Subcutaneous adipose tissue (tissue), 4 donors: ENCODE data around the gene SKIC8. TPM values are rescaled to one million over a fixed set of nuclear protein-coding genes. Genes with fewer than 3 reads are reported as not detected.

Source experiments
- total RNA-seq, 4 donors: library from RNA; depleted of rRNA; stranded (reverse); fragments of >200 nt; gene quantifications; one replicate each; pipeline ENCODE4 v1.1.0, GENCODE V29; 2016
- TF ChIP-seq, protein P1 (sequence below): fragments of 450-650 bp; IDR thresholded peaks from one replicate; pipeline ENCODE4 v1.5.1; 2016; ENCODE audit warnings: low read depth, mild to moderate bottlenecking, control low read depth, antibody characterized with exemption, moderate library complexity

Gene SKIC8
- total RNA-seq = 10 to 100 TPM; 50.0 to 70.8 (median 64.3) TPM

DNA sequence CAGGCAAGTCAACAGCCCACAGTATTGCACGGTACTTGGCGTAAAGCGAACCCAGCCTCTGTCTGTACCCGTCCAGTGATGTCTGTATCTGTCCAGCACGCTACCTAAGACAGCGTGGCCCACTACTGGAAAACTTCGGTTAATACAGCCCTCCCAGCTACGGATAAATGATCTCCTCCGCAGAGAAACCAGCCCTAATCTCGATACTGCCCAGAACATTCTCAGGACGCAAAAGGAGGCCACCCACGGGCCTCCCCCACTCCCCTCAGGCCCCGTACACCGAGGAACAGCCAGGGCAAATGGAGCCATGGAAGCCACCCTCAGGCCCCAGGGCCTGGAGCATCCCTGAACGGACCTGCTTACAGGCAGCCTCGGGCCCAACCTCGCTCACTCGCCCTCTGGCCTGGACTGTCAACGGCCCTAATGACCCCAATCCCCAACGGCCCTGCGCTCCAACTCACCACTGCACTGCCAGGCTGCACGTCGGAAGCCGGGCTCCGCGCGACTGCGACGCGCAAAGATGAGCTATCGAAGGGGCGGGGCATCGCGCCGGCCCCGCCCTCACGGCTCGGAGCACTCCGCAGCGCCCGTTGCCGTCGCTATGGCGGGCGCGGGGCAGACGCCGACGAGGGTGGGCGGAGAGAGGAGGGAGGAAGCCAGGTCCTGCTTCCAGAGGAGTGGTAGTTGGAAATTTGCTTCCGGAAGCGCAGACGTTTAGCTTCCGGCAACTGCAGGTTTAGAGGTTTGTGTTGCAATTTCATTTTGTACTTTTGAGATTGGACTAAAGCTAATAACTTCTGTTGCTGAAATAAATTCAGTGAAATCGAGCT, at the start of gene SKIC8:
Gene SKIC8 (minus strand): TSS at position 509 of the 830 bp plus-strand sequence. CDS start 3,923 bp downstream, outside the sequence.
- TF ChIP-seq, protein P1, sequence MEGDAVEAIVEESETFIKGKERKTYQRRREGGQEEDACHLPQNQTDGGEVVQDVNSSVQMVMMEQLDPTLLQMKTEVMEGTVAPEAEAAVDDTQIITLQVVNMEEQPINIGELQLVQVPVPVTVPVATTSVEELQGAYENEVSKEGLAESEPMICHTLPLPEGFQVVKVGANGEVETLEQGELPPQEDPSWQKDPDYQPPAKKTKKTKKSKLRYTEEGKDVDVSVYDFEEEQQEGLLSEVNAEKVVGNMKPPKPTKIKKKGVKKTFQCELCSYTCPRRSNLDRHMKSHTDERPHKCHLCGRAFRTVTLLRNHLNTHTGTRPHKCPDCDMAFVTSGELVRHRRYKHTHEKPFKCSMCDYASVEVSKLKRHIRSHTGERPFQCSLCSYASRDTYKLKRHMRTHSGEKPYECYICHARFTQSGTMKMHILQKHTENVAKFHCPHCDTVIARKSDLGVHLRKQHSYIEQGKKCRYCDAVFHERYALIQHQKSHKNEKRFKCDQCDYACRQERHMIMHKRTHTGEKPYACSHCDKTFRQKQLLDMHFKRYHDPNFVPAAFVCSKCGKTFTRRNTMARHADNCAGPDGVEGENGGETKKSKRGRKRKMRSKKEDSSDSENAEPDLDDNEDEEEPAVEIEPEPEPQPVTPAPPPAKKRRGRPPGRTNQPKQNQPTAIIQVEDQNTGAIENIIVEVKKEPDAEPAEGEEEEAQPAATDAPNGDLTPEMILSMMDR = no peak

DNA sequence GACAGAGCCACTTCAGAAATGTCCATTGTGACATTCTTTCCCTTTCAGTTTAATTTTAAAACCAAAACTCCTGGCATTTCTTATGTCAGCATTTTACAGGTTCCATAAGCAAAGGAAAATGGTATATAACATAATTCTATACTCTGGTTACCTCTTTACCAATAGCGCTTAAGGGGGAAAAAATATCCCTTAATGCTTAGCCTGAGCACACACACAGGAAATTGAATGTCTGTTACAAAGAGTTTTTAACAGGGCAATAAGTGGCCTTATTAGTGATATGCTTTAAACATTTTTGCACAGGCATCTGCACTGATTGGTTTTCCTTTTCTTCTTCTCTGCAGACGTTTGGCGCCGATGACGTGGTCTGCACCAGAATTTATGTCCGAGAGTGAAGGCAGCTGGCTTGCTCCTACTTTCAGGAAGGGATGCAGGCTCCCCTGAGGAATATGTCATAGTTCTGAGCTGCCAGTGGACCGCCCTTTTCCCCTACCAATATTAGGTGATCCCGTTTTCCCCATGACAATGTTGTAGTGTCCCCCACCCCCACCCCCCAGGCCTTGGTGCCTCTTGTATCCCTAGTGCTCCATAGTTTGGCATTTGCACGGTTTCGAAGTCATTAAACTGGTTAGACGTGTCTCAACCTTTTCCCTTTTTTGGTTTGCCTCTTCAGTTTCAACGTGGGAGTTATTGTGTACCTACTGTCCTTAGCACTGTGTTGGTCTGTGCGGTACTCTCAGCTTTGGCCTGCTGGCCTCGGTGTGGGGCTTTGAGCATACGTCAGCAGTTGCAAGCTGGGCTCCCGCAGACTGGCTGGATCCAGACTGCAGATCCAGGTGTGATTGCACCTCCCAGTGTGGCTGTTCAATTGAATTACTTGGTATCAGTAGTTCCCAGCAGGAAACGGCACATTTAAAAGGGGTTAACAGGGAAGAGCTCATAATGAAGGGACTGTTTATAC, 48.5 kb upstream of the SKIC8 start:
- TF ChIP-seq, protein P1 = no peak

DNA sequence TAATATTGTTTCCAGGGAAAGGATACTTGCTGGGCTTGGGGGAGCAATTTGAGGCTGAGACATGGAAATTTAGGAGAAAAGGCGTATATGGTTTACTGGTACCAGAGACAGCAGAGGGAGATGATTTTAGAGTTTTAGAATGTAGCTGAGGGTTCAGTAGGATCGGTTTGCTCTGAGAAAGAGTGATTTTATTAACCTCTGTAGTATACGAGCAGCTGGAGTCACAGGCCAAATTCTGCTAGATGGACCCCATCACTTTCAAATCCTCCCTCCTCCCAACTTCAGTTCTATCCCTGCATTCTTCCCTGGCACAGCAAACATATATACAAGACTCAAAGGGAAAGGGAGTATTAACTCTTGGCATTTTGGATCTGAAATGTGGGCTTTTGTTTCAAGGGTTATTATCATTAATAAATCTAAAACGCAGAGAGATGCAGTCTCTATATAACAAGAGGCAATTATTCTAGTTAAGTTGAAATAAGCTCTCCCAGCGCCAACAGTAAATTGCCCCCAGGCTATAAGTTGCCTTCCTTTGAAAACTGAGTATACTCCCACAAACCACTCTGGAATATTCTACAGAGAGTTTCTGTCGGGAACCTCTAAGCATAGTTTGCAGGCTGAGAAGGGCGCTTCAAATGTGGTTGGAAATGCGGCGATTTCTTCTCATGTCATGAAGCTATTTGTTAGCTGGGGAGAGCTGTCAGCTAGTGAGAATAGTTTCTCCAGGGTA, 46.2 kb upstream of the SKIC8 start:
- TF ChIP-seq, protein P1 = no peak

DNA sequence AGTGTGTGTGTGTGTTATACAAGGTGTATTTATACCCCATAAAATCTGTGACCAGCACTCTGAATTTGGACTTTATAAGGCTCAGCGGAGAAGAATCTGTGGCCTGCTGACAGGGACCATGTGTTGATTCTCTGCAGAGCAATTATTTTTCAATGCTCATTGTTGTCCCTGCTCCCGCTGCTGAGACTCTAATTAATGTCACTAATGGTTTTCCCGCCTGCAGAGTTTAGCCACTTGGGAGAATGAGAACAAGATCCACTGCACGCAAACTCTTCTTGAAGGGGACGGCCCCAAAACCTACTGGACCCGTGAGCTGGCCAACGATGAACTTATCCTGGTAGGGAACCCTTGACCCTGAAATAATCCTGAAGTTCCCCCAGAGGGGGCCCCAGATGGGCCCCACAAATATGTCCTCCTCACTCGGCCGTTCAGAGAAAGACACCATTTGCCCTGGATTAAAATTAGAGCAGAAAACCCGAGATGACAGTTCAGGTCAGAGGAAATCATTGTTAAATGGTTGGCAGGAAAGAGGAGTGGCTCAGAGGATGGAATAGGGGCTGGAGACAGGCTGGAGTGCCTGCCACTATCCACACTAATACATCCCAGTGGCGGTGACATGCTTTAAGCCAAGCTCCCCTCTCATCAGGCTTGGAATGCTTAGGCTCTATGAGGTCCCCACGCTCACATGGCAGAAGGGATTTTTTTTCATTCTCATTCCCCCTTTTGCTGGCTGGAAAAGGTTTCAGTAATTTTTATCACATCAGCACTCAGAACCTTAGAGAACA, 44.1 kb upstream of the SKIC8 start:
- TF ChIP-seq, protein P1 = no peak

DNA sequence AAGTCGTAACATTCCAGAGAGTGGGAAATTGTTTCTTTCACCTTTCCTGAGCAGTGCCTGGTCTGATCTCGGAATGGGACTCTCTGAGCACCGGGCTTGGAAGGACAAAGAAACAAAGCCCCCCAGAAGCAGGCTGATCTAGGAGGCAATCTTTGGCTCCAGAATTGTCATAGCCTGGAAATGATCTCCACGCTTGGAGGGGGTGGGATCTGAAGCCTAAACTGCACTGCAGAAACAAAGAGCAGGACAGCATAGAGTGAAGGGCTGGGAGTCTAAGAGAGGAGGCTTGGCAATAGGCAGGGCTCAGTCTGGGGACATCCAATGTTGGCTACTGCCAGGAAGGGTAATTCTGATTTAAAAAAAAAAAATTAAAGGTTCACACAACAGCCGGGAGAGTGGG, 42.6 kb upstream of the SKIC8 start:
- TF ChIP-seq, protein P1 = no peak

DNA sequence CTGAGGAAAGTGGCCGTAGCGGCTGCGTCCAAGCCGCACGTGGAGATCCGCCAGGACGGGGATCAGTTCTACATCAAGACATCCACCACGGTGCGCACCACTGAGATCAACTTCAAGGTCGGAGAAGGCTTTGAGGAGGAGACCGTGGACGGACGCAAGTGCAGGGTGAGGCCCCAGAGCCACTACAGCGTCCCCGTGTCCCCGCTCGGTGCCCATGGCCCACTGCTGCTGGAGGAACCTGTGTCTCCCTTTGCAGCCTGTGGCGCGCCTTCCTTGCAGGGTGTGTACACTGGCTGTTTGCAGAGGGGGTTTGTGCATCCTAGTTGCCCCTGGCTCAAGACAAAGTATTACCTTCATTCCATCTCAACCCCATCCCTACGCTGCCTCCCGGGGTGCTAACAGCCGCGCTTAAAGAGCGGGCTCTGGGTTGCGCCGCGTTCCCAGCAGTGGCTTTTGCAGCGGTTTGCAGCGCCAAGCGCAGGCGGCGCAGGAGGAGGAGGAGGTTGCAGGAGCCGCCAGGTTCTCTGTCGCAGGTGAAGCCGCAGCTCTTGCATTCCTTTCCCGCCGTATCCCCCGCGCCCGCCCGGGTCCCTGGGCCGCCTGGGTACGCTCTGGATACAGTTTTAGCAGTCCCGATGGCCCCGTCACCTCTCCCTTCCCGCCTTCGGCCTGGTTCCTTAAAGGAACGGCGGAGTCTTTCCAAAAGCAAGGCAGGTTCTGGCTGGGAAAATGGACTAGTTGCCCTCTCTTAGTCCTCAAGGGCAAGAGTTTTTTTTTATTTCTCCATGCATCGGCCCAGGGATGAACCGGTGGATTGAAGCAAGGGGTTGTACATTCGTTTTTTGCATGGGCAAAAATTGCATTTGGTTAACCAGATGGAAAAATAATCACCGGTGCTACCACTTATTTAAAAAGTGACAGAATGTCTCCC, 41.9 kb upstream of the SKIC8 start:
- TF ChIP-seq, protein P1 = no peak
